ENCODE data around the gene LYAR. TPM values are rescaled to one million over a fixed set of nuclear protein-coding genes. Genes with fewer than 3 reads are reported as not detected.
"Not testable (repeated sequence)": the region's sequence is repeated elsewhere in the genome, so short reads cannot be mapped to it uniquely, and the experiment has no call there.

LYAR gene
- total RNA-seq, 1 donor from 2014 or later, result 12.6 TPM

DNA sequence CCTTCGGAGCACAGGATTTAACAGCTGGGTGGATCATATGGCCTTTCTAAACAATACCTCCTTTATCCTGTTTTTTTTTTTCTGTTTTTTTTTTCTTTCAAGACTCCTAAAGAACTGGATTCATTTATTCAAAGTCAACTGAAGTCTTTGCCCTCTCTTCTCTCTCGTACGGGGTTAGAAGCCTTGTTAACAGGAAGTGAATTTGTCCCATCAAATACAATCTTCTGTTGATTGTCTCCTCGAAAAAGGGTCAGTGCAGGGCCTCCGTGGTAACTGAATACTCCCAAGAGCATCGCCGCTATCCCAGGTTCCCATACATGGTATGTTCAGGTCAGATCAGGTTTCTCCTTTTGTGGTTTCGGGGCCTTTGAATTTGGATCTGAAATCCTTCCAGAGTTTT lies 40.1 kb downstream of the LYAR start:
- Mint-ChIP-seq H3K27me3 (ENCODE audit: low read depth) (peaks cover 20% of the 10 kb centered on the region), H3K4me1 (peaks cover 18% of the 10 kb centered on the region), H3K27ac (peak overlapping the region; percentile 7), H3K9me3 (no peaks in the 10 kb centered on the region), H3K36me3 (peaks cover 8% of the 10 kb centered on the region), H3K4me3 (peak overlapping the region; percentile 49)
- DNase-seq (ENCODE audit: low spot score in 2 of 2, unreplicated experiment in 2 of 2), result no peak
- TF ChIP-seq, protein P1, sequence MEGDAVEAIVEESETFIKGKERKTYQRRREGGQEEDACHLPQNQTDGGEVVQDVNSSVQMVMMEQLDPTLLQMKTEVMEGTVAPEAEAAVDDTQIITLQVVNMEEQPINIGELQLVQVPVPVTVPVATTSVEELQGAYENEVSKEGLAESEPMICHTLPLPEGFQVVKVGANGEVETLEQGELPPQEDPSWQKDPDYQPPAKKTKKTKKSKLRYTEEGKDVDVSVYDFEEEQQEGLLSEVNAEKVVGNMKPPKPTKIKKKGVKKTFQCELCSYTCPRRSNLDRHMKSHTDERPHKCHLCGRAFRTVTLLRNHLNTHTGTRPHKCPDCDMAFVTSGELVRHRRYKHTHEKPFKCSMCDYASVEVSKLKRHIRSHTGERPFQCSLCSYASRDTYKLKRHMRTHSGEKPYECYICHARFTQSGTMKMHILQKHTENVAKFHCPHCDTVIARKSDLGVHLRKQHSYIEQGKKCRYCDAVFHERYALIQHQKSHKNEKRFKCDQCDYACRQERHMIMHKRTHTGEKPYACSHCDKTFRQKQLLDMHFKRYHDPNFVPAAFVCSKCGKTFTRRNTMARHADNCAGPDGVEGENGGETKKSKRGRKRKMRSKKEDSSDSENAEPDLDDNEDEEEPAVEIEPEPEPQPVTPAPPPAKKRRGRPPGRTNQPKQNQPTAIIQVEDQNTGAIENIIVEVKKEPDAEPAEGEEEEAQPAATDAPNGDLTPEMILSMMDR (IDR thresholded peaks at IDR 0.05; ENCODE audit: unreplicated experiment), result no peak

DNA sequence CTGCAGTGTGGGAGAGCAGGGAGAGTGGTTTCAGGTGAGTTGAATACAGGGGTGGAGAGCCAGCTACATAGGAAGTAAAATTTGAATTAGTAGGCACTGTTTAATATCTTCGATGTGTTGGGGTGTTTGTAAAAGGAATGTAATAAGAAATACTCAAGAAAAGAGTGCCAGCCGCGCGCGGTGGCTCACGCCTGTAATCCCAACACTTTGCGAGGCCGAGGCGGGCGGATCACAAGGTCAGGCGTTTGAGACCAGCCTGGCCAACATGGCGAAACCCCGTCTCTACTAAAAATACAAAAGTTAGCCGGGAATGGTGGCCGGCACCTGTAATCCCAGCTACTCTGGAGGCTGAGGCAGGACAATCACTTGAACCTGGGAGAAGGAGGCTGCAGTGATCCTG lies 40.6 kb downstream of the LYAR start:
- H3K4me3 Mint-ChIP-seq, result peak overlapping the region; percentile 86
- peak overlapping the region; percentile 97 for H3K27ac Mint-ChIP-seq
- H3K4me1 Mint-ChIP-seq, result peaks cover 18% of the 10 kb centered on the region
- H3K27me3 Mint-ChIP-seq (ENCODE audit: low read depth), result peaks cover 15% of the 10 kb centered on the region
- H3K9me3 Mint-ChIP-seq; H3K36me3 Mint-ChIP-seq; DNase-seq (ENCODE audit: low spot score in 2 of 2, unreplicated experiment in 2 of 2): not testable (repeated sequence)

DNA sequence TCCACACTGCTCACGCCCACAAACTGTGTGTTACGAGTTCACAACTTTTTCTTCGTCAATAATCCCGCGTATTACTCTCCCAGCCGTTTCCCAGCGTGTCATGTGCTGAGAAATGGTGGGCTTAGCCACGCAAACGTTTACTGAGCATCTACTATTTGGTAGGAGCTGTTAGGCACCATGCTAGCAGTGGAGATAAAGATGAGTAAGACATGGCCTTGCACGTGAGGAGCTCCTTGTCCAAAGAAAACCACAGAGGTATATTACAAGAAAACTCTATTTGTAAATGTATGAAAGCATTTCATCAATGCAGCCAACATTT lies 41.1 kb downstream of the LYAR start:
- TF ChIP-seq, protein P1 (IDR thresholded peaks at IDR 0.05; ENCODE audit: unreplicated experiment), result no peak
- H3K27me3 Mint-ChIP-seq (ENCODE audit: low read depth), result peaks cover 12% of the 10 kb centered on the region
- peaks cover 10% of the 10 kb centered on the region for H3K36me3 Mint-ChIP-seq
- H3K4me3 Mint-ChIP-seq, result peak overlapping the region; percentile 86
- DNase-seq (ENCODE audit: low spot score in 2 of 2, unreplicated experiment in 2 of 2), result no peak
- peaks cover 18% of the 10 kb centered on the region for H3K4me1 Mint-ChIP-seq
- H3K27ac Mint-ChIP-seq, result peak overlapping the region; percentile 97
- no peaks in the 10 kb centered on the region for H3K9me3 Mint-ChIP-seq

DNA sequence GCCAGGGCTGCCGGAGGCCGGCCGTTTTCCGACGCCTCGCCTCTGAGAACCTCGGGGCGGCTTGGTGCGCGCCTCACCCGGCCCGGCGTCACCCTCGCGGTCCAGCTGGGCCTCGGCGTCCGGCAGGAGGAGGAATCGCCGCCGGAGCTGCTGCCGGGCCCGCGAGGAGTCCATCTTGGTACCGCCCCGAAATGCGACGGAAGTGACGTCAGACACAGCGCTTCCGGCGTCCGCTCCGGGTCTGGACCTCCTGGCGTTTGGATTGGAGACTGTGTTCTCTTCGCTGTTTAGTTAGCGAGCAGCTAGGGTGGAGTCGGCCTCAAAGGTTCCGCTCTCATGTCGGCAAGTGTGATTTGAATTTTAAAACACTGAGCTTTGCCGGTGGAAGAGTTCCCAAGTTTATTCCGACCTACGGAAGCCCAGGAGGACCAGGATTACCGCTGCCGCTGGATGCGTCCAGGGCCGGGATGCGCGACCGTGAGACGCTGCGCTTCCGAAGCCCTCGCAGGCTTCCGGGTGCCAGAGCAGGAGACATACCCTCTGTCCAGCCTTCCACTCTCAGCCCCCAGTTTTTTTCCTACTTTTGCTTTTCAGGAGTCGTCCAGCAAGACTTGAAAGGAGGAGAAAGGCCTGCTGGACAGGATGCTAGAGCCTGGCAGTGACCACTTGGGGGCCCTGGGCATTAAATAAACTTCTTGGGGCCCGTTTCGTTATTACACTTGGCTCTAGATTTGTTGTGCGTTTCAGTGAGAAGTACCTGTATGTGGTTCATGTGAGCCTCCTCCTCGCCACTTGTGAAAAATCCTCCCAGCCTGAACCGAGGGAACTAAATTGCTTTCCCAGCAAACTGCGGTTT lies 41.7 kb downstream of the LYAR start, which contains the start of gene TMEM128:
Gene TMEM128 (minus strand): TSS at position 195 of the 856 bp plus-strand sequence. CDS start 21 bp downstream, at position 174.
- Mint-ChIP-seq H3K4me3 (peak within 1 kb of the TSS; percentile 86), H3K9me3 (no peaks in the 10 kb centered on the region), H3K4me1 (peaks cover 18% of the 10 kb centered on the region), H3K36me3 (peaks cover 16% of the 10 kb centered on the region), H3K27me3 (ENCODE audit: low read depth) (peaks cover 8% of the 10 kb centered on the region), H3K27ac (peak within 1 kb of the TSS; percentile 97)
- TF ChIP-seq, protein P1 (IDR thresholded peaks at IDR 0.05; ENCODE audit: unreplicated experiment), result no peak
- DNase-seq (ENCODE audit: low spot score in 2 of 2, unreplicated experiment in 2 of 2), result peak; percentile 81 to 91

DNA sequence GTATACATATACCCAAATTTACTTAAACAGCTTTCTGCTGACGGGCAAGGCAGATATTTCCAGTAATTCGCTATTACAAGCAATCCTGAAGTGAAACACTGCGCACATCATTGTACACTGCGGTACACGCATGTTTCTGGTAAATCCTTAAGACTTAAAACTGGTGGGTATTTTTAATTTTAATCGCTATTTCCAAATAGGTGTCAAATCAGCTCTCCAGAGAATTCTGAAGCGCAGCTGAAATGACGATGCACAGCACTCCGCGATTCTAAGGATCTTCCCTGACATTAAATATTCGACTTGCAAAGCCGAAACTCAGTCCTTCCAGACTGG lies 42.3 kb downstream of the LYAR start:
- TF ChIP-seq, protein P1 (IDR thresholded peaks at IDR 0.05; ENCODE audit: unreplicated experiment), result no peak
- DNase-seq (ENCODE audit: low spot score in 2 of 2, unreplicated experiment in 2 of 2), result no peak
- Mint-ChIP-seq H3K9me3 (no peaks in the 10 kb centered on the region), H3K36me3 (peaks cover 18% of the 10 kb centered on the region), H3K27ac (peak overlapping the region; percentile 97), H3K4me3 (peak overlapping the region; percentile 86), H3K27me3 (ENCODE audit: low read depth) (peaks cover 4% of the 10 kb centered on the region), H3K4me1 (peaks cover 18% of the 10 kb centered on the region)

DNA sequence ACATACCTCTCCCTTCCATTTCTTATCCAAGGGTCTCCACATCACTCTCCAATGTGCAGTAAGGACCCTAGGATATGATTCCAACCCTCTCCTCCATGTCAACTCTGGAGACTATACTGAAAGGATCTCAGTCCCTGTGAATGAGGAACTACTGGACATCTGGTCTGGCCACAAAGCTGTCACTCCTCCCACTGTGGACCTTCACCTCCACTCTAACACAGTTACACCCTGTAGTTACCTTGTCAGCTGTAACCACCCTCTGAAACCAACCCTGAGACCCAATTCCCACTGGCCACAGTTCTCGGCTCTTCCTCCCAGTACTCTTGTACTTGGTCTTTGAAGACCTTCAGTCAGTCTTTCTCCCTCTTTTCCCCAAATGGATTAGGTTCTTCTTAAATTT lies 44.8 kb downstream of the LYAR start:
- Mint-ChIP-seq H3K4me3 (no peak overlapping the region), H3K27ac (no peak overlapping the region)

DNA sequence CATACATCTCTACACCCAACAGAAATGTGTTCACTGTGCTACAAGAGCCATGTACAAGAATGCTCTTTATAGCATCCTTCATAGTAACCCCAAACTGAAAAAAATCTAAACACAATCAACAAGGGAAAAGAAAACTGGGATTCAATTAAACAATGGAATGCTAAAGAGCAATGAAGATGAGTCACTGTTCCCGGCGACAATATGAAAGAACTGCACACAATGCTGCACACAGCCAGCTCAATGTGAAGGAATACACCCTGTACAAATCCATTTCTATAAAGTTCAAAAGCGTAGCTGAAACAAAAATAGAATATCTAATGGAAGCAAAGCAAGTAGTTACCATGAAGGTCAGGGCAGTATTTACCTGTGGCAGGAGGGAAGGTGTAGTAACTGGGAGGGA lies 50.4 kb downstream of the LYAR start:
- H3K4me1 Mint-ChIP-seq; H3K4me3 Mint-ChIP-seq; H3K27ac Mint-ChIP-seq; H3K9me3 Mint-ChIP-seq; H3K27me3 Mint-ChIP-seq (ENCODE audit: low read depth); DNase-seq (ENCODE audit: low spot score in 2 of 2, unreplicated experiment in 2 of 2): not testable (repeated sequence)
- H3K36me3 Mint-ChIP-seq, result peaks cover 62% of the 10 kb centered on the region

More for the DNA sequence above, 44.8 kb downstream of the LYAR start:
- TF ChIP-seq, protein P1 (IDR thresholded peaks at IDR 0.05; ENCODE audit: unreplicated experiment), result no peak
- Mint-ChIP-seq H3K4me1 (peaks cover 18% of the 10 kb centered on the region), H3K9me3 (no peaks in the 10 kb centered on the region), H3K36me3 (peaks cover 29% of the 10 kb centered on the region), H3K27me3 (ENCODE audit: low read depth) (no peaks in the 10 kb centered on the region)
- no peak for DNase-seq (ENCODE audit: low spot score in 2 of 2, unreplicated experiment in 2 of 2)
